GM20000 (cell line): ENCODE measurements around the gene PSMD1.

ENCODE experiments used
- DNase-seq: peaks from one replicate; pipeline ENCODE4 v3.0.0; 2012; ENCODE audit warnings: low spot score
- CTCF ChIP-seq: IDR thresholded peaks from 2 replicates; pipeline ENCODE4 v1.5.1; 2012; ENCODE audit warnings: mild to moderate bottlenecking, control low read depth; ENCODE audit errors: extremely low read depth, missing control alignments

Gene PSMD1

DNA sequence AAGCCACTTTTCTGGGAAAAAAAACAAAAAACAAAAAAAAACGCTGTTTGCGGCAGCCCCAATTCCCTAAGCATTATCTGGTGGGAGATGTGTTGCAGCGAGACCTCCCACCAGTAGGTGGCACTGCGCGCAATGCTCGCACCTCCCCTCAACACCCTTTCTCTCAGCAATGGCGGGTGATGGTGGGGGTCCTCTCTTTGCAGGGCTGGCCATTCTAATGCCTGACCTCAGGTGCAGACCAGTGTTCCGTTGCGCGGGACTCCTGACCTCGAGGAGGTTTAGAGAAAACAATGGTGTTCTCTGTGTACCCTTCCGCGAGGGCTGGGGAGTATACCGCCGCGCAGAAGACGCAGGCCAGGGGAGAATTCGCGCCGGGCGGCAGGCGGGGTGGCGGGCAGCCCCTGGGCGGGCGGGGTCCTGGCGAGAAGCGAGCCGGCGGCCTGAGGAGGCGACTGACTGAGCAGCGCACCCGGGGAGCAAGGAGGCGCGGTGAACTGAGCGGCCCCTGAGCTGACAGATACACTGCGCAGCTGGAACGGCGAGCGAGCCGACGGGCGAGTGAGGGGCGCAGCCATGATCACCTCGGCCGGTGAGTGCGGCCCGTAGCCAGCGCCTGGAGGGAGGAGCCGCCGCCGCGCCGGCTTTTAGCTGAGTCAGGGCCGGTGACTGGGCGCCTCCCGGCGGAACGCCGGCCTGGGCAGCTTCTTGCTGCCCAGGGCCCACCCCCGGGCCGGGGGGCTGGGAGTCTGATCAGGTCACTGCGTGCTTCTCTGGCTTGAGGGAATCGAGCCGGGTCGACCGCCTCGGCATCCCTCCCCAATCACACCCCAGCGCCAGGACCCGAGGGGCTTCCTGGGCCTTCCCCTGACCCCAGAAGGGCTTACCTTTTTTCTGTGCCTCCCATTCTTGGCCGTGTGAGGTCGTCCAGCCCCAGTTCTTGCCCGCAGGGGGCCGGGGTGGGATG is at the start of gene PSMD1:
Gene PSMD1, plus strand, starts transcription at position 415 of the 964 bp plus-strand sequence. Its CDS starts 159 bp downstream, at position 574.
- peak; percentile 95 for DNase-seq
- TF ChIP-seq CTCF = peak; percentile 97

GRCh38 chr2:231007286-231008098 is 49.2 kb upstream of the PSMD1 start:
- no peak for TF ChIP-seq CTCF

GRCh38 chr2:231008131-231008530 is 48.5 kb upstream of the PSMD1 start:
- TF ChIP-seq CTCF = no peak
- DNase-seq = no peak

More at GRCh38 chr2:231007286-231008098, 49.2 kb upstream of the PSMD1 start:
- DNase-seq = no peak

DNA sequence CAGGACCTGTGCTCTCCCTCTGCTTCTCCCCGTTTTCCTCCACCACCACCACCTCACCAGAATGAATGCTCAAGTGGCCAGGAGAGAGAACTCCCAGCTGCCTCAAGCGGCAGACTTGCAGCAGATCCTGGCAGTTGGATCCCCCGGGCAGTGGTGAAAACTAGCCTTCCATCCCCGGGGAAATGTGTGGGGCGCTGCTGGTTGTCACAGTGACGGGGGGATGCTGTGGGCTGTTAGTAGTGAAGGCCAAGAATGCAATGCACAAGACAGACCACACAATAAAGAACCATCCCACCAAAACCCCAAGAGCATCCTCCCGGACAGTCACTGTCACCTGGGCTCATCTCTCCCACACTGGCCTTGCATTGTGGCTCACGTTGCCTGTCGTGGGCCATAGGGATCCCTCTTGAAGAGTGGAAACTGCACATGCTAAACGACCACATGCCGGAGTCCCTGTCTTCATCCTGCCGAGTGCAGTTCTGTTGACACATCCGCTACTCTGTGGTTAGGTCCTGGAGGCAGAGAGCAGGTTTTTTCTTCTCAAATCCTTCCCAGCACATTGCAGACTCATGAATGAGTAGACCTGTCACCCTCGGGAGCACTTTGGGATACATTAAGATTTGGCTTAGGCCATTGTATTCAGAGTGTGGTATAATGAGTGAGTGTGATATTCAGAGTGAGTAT is 47.3 kb upstream of the PSMD1 start:
- no peak for DNase-seq
- TF ChIP-seq CTCF = no peak

GRCh38 chr2:231010201-231010730 is 46.4 kb upstream of the PSMD1 start:
- no peak for DNase-seq
- TF ChIP-seq CTCF = no peak

GRCh38 chr2:231011526-231011925 is 45.1 kb upstream of the PSMD1 start:
- TF ChIP-seq CTCF = no peak

More at GRCh38 chr2:231011526-231011925, 45.1 kb upstream of the PSMD1 start:
- DNase-seq = no peak
